Measurements from ENCODE around the gene MTG1.
"Not testable (repeated sequence)": the region's sequence is repeated elsewhere in the genome, so short reads cannot be mapped to it uniquely, and the experiment has no call there.

MTG1 gene

DNA sequence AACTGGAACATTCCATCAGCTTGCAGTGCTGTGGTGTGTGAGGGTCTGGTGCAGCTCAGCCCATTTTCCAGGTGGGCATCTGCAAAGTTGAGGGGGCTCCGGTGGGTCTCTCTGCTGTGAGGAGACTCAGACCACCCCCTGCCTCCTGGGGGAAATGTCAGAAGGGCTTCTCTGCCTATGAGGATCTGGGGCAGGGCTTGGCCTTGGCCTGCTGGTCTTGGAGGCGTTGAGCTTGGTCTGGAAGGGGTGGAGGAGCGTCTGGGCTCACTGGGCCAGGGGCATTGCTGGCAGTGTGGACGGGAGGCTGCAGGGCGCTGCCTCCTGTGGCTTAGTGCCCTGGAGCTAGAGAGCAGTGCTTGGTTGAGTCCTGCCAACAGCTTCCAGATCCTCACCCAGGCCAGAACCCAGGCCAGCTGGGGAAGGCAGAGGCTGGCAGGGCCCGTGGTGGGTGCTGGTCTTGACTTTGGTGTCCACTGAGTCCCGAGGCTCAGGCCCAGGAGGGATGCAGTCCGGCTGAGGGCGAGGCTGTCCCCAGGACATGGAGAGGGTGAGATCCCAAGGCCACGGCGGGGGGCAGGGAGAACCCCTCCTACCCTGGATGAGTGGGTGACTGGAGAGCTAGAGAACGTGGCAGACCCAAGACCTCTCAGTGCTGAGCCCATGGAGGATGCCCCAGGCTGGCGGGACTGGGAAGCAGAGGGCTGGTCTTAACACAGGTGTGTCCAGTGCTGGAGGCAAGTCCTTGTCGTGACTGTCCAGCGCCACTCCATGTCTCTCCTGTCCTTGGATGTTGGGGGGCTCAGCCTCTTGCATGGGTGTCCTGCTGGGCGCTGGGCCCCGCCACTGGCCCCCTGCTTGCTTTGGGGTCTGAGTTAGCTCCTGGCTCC, 27.6 kb downstream of the MTG1 start:
- Histone ChIP-seq H3K4me3 (no peak overlapping the region), H3K27ac (no peak overlapping the region)
- no peak for DNase-seq (ENCODE audit: low spot score)
- TF ChIP-seq, protein P1, sequence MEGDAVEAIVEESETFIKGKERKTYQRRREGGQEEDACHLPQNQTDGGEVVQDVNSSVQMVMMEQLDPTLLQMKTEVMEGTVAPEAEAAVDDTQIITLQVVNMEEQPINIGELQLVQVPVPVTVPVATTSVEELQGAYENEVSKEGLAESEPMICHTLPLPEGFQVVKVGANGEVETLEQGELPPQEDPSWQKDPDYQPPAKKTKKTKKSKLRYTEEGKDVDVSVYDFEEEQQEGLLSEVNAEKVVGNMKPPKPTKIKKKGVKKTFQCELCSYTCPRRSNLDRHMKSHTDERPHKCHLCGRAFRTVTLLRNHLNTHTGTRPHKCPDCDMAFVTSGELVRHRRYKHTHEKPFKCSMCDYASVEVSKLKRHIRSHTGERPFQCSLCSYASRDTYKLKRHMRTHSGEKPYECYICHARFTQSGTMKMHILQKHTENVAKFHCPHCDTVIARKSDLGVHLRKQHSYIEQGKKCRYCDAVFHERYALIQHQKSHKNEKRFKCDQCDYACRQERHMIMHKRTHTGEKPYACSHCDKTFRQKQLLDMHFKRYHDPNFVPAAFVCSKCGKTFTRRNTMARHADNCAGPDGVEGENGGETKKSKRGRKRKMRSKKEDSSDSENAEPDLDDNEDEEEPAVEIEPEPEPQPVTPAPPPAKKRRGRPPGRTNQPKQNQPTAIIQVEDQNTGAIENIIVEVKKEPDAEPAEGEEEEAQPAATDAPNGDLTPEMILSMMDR (IDR thresholded peaks at IDR 0.05), result no peak

DNA sequence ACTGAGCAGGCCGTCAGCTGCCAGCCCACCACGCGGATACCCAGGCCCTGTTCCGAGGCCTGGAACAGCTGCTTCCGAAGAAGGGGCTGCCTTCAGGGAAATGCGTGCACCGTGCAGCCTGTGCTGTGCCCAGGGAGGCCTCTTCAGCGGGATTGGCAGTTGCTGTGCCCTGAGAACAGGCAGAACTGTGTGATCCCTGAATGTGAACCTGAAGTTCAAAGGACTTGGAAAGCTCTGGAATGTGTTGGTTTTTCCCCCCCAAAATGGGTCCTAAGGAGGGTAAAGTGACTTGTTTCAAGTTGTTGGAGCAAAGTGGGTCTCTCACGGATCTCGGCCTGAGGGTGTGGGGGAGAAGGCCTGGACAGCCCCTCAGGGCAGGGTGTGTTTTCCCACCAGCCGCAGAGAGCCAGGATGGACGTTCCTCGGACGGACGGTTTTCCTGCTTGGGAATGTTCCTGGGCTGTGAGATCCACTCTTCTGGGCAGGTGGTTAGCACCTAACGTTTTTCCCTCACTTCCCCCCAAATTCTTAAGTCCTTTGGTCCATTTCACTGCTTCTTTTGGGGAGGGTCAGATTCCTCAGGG, 28.4 kb downstream of the MTG1 start:
- H3K4me3 ChIP-seq, result no peak overlapping the region
- no peak for DNase-seq (ENCODE audit: low spot score)
- H3K27ac ChIP-seq, result no peak overlapping the region
- TF ChIP-seq, protein P1 (IDR thresholded peaks at IDR 0.05), result no peak

DNA sequence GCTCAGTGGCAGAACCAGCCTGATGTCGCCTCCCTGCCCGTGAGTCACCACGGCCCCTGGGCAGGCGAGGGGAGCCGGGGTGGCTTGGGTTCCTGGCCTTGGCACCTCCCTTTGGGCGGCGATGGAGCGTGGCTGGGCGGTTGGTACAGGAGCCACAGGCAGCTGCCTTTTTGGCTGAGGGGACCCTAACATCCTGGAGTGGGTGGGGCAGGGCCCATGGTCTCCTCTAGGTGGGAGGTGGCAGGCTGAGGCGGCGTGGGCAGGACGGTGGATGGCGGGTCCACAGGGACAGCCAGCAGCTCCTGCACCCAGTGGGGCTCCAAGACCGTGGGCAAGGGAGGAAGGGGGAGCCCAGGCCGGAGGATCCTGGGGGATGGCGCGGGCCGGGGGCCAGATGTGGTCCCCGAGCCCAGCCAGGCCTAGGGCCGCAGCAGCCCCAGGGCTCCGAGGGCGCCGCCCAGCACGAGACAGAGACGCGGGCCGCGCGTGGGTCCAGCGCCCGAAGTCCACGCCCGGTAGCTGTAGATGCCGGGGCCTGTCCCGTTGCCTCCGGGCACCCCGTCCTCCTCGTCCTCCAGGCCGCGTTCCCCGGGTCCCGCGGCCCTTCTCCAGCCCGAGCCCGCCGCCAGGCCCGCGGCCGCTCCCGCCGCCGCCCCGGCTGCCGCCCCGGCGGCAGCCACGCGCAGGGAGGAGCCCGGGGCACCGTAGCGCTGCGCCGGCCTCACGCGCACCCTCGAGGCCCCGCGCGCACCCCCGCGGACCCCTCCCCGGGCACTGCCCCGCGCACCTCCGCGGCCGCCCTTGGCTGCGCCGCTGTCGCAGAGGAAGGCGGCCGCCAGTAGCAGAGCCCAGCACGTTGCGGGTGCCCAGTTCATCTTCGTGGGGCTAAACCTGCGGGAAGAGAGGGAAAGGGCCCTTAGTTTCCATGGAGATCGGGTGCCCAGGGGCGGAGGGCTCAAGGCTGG, 29.1 kb downstream of the MTG1 start:
- H3K4me3 ChIP-seq, result peak overlapping the region; percentile 55
- TF ChIP-seq, protein P1 (IDR thresholded peaks at IDR 0.05), result no peak
- DNase-seq (ENCODE audit: low spot score), result no peak
- H3K27ac ChIP-seq, result no peak overlapping the region

DNA sequence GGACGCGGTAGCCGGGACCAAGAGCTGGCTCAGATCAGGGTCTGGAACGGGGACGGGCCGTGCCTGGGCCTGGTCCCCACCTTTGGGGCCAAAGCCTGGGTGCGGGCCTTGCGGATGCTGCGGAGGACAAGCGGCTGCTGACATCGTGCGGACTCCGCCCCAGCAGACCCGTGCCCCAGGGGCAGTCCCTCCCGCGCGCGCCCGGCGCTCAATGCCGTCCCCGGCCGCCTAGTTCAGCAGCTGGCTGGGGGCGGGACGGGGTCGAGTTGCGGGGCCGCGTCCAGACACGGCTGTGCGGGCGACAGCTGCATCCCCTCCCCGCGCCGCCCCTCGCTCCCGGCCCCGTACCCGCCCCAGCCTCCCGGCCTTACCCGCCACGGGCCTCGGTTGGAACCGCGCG, 30.1 kb downstream of the MTG1 start:
- H3K4me3 ChIP-seq; DNase-seq (ENCODE audit: low spot score); H3K27ac ChIP-seq: not testable (repeated sequence)

DNA sequence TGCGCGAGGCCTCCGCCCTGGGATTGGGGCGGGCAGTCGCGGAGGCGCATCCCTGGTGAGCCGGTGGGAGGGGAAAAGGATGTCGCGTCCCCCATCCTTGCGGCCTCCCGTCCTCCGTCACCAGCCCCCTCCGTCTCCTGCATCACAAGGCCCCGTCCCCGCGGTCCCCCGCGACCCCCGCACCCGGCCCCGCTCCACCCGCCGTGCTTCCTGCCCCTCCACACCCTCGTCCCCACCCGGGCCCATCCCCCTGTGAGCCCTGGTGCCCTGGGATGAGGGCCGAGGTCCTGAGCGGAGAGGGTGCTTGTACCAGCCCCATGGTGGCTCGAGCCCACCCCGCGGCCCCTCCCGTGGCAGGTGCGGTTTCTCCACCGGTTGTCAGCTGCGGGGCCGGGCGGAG, 30.6 kb downstream of the MTG1 start, which contains the start of gene SPRN:
Gene SPRN (minus strand): TSS at position 25 of the 400 bp plus-strand sequence. CDS start 944 bp downstream, outside the sequence.
- peak within 1 kb of the TSS; percentile 55 for H3K4me3 ChIP-seq
- DNase-seq (ENCODE audit: low spot score), result not testable (repeated sequence)

DNA sequence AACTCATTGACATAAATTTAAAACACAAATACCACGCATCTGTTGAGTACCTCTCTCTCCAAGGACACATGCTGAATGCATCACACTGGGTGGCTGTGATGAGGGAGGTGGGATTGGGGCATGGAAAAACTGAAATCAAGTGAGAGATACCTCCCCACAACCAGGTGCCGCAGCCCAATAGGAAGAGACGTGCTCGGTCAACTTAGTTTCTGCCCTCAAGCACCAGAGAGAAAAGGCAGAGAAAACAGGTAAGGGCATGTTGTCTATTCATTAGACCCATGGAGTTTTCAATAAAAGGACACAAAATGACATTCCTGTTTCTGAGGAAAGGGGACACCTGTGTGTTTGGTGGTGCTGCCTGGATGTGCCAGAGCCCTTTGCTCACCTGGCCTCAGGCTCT, 35.6 kb downstream of the MTG1 start:
- not testable (repeated sequence) for H3K4me3 ChIP-seq; H3K27ac ChIP-seq; DNase-seq (ENCODE audit: low spot score)

More for the DNA sequence above, 30.6 kb downstream of the MTG1 start, which contains the start of gene SPRN:
- not testable (repeated sequence) for H3K27ac ChIP-seq

DNA sequence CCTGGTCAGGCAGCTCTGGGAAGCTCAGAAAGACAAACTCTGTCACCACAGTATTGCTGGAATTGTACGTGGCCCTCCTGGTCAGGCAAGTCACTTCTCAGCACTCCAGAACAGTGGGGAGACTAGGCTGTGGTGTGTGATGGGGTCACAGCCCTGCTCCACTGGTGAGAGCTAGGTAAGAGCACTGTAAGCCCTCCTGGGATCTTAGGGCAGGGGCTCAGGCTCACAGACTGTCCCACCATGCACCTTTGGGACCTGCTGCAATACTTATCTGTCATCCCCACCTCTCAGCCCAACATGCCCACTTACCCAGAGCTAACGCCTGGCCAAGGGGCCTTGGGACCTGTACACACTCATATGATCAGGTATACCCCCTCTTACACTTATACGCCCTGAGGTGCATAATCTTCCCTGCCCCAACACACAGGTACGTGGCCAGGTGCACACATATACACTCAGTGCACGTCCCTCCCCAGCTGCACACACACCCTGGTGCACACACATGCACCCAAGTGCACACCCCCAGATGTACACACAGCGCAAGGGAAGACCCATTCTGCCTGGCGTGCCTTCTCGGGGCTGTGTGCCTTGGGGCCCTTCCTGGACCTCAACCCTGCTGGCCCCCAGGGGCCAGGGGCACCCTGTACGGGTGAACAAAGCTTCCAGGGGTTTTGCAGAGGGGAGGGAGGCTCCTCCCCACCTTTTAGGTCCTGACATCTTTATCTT, 38.1 kb downstream of the MTG1 start:
- H3K27ac ChIP-seq; H3K4me3 ChIP-seq; DNase-seq (ENCODE audit: low spot score): not testable (repeated sequence)

DNA sequence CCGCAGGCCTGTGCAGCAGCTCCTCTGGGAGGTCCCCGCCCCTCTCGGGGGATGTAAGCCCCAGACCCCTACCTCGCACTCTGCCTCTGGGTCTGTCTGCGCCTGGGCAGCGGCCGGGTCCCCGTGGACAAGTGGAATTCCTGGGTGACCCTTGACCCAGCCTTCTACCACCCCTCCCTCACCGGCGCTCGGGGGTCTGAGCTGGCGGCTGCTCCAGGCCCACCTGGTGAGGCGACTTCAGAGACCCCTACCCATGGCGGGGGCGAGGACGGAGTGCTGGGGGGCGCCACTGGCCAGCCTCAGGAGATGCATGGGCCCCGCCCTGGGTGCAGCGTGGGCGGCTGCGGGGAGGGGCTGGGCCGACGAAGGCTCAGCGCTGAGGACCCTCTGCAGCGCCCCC, 38.8 kb downstream of the MTG1 start:
- DNase-seq (ENCODE audit: low spot score); H3K4me3 ChIP-seq; H3K27ac ChIP-seq: not testable (repeated sequence)

DNA sequence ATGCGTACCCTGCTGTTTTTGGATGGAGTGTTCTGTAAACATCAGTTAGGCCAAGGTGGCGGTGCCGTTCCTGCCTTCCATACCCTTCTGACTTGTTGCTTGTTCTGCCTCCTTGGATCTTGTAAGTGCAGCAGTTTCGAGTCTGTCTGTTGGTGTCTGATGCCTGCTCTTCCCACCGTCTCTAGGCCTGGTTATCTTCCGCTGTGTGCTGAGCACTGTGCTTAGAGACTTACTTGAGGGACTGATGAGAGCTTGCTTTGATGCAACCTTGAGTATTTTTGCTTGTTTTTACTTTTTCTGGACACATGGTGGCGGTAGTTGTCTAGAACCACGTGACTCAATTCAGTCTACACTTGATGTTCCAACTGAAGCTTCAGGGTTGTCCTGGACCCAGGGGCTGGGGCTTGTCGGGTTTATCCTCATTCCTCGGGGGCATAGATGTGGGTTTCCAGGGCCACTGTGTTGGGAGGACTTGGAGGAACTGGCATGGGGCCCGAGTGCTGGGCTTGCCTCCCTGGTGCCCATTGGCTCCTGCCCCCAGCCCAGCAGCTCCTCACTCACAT, 44.8 kb downstream of the MTG1 start:
- TF ChIP-seq, protein P1 (IDR thresholded peaks at IDR 0.05), result no peak
- H3K4me3 ChIP-seq, result no peak overlapping the region
- DNase-seq (ENCODE audit: low spot score), result no peak
- no peak overlapping the region for H3K27ac ChIP-seq
